Neutrophil (primary cell): ENCODE results near the gene PHAX.
"Not testable (repeated sequence)": the region's sequence is repeated elsewhere in the genome, so short reads cannot be mapped to it uniquely, and the experiment has no call there.

Experiments
- H3K27ac ChIP-seq: fragments of 200-600 bp; sonication (generic); 2 replicates; pipeline ENCODE4 v1.5.1; 2016; ENCODE audit warnings: mild to moderate bottlenecking, moderate library complexity
- H3K27me3 ChIP-seq: fragments of 200-600 bp; sonication (generic); 2 replicates; pipeline ENCODE4 v1.6.0; 2016; ENCODE audit warnings: mild to moderate bottlenecking
- H3K36me3 ChIP-seq: fragments of 200-600 bp; sonication (generic); 2 replicates; pipeline ENCODE4 v1.5.1; 2017
- H3K4me1 ChIP-seq, 2 experiments: fragments of 200-600 bp in 1 of 2; sonication (generic) in 1 of 2; 1 replicate in 1 of 2; 2 replicates in 1 of 2; pipeline versions ENCODE4 v1.5.1 to v1.6.1; 2013 to 2016; ENCODE audit warnings: low read depth in 1 of 2, low read length in 1 of 2, mild to moderate bottlenecking in 1 of 2, moderate library complexity in 1 of 2; ENCODE audit not compliant: control insufficient read depth in 1 of 2, insufficient read depth in 1 of 2
- H3K4me3 ChIP-seq, 2 experiments: fragments of 200-600 bp in 1 of 2; sonication (generic) in 1 of 2; 1 replicate in 1 of 2; 2 replicates in 1 of 2; pipeline ENCODE4 v1.5.1; 2013 to 2016; ENCODE audit warnings: low read depth in 1 of 2, low read length in 1 of 2, mild to moderate bottlenecking in 1 of 2, moderate library complexity in 1 of 2
- H3K9me3 ChIP-seq: fragments of 200-600 bp; sonication (generic); 2 replicates; pipeline ENCODE4 v1.5.1; 2016
- CTCF ChIP-seq: fragments of 200-600 bp; sonication (generic); IDR thresholded peaks from 2 replicates; pipeline ENCODE4 v1.5.1; 2016; ENCODE audit warnings: antibody characterized with exemption

Gene PHAX

GRCh38 chr5:126600631-126601511, at the start of gene PHAX:
Gene PHAX, plus strand, starts transcription at chr5:126600947. Its CDS starts 16 bp downstream, at chr5:126600963.
- Histone ChIP-seq H3K4me3 (peak within 1 kb of the TSS; percentile 87 to 95), H3K27ac (peak within 1 kb of the TSS; percentile 76), H3K27me3 (peaks cover 24% of the 10 kb centered on the region), H3K4me1 (peaks cover 8 to 11% of the 10 kb centered on the region in 2 experiments), H3K36me3 (peaks cover 24% of the 10 kb centered on the region), H3K9me3 (no peaks in the 10 kb centered on the region)
- TF ChIP-seq CTCF, result peak; percentile 45

GRCh38 chr5:126552614-126553013, 48.1 kb upstream of the PHAX start:
- Histone ChIP-seq H3K4me1 (no peaks in the 10 kb centered on the region), H3K9me3 (no peaks in the 10 kb centered on the region), H3K27me3 (no peaks in the 10 kb centered on the region), H3K36me3 (no peaks in the 10 kb centered on the region), H3K4me3 (no peak overlapping the region), H3K27ac (no peak overlapping the region)
- no peak for TF ChIP-seq CTCF

GRCh38 chr5:126555101-126555500, 45.6 kb upstream of the PHAX start:
- H3K36me3 ChIP-seq, H3K27ac ChIP-seq, H3K27me3 ChIP-seq, H3K4me3 ChIP-seq, H3K9me3 ChIP-seq, H3K4me1 ChIP-seq: not testable (repeated sequence)

- Histone ChIP-seq H3K36me3 (no peaks in the 10 kb centered on the region), H3K27me3 (no peaks in the 10 kb centered on the region), H3K4me3 (no peak overlapping the region), H3K9me3 (no peaks in the 10 kb centered on the region), H3K4me1 (no peaks in the 10 kb centered on the region), H3K27ac (no peak overlapping the region)
- TF ChIP-seq CTCF, result no peak
Measured at GRCh38 chr5:126561908-126562307, 38.8 kb upstream of the PHAX start.

GRCh38 chr5:126562823-126563222, 37.9 kb upstream of the PHAX start:
- Histone ChIP-seq H3K27me3 (no peaks in the 10 kb centered on the region), H3K9me3 (no peaks in the 10 kb centered on the region), H3K36me3 (no peaks in the 10 kb centered on the region), H3K4me1 (no peaks in the 10 kb centered on the region), H3K27ac (no peak overlapping the region), H3K4me3 (no peak overlapping the region)
- no peak for TF ChIP-seq CTCF

GRCh38 chr5:126568206-126568755, 32.5 kb upstream of the PHAX start:
- no peak overlapping the region for H3K4me3 ChIP-seq
- no peaks in the 10 kb centered on the region for H3K27me3 ChIP-seq
- no peak overlapping the region for H3K27ac ChIP-seq
- no peaks in the 10 kb centered on the region for H3K36me3 ChIP-seq
- no peaks in the 10 kb centered on the region for H3K9me3 ChIP-seq
- no peaks in the 10 kb centered on the region for H3K4me1 ChIP-seq
- no peak for TF ChIP-seq CTCF
